VCaP (cell line): ENCODE results near the gene C2CD4B.

Experiments
- H3K27ac ChIP-seq: fragments of 450-650 bp; 2 replicates; pipeline ENCODE4 v1.5.1; 2017
- CTCF ChIP-seq: fragments of 450-650 bp; conservative IDR thresholded peaks from 2 replicates; pipeline ENCODE4 v1.5.1; 2017; ENCODE audit warnings: mild to moderate bottlenecking, moderate library complexity

The C2CD4B gene

DNA sequence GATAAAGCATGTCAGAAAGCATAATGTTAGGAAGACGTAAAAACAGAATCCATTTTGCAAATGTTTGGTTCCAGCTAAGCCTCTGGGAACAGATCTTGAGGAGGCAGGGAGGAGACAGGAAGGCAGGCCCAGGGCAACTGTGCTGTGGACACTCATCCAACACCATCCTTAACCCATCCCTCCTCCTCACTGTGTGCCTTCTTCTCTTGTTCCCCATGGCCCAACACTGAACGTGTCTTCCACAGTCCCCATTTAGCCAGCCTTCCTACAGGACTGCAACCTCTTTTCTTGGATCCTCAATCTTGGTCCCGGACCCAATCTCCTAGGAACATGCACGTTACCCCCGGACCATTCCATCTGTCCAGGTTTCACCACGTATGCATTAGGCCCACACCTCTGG lies 15.4 kb downstream of the C2CD4B start:
- TF ChIP-seq CTCF = no peak
- H3K27ac ChIP-seq = no peak overlapping the region

DNA sequence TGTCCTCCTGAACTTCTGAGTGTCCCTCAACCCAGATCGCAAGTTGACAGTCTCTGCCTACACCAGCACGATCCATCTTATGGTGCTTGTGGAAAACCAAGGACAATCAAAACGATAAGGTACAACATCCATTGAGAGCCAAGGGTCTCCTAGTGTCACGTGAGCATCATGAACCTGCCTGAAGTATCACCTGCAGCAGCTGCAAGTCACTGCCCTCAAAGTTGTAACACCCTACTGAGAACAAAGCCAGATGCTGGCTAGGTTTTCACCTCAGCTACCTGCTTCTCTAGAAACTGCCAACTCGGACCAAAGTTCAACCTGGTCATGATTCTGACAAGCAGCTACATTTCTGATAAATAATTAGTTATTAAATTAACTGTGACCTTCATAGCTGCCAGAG lies 17.5 kb downstream of the C2CD4B start:
- H3K27ac ChIP-seq = no peak overlapping the region
- no peak for TF ChIP-seq CTCF

DNA sequence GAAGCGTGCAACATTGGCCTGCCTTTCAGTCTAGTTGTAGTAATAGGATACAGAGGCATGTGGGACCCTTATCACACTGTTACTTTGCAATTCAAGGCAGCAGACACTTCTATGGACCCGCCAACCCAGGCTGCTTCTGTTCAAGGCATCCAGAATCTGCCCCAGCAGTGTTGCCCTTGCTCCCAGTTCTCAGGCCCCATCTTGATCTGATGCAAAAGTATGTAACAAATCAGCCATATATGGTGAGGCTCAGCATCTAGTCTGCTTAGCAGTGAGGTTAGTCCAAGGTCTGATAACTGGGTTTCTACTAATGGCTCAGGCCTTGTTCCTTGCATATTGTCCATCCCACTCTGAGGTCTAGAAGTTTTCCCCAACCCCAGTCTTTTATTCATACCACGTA lies 17.9 kb downstream of the C2CD4B start:
- TF ChIP-seq CTCF = no peak
- H3K27ac ChIP-seq = no peak overlapping the region

DNA sequence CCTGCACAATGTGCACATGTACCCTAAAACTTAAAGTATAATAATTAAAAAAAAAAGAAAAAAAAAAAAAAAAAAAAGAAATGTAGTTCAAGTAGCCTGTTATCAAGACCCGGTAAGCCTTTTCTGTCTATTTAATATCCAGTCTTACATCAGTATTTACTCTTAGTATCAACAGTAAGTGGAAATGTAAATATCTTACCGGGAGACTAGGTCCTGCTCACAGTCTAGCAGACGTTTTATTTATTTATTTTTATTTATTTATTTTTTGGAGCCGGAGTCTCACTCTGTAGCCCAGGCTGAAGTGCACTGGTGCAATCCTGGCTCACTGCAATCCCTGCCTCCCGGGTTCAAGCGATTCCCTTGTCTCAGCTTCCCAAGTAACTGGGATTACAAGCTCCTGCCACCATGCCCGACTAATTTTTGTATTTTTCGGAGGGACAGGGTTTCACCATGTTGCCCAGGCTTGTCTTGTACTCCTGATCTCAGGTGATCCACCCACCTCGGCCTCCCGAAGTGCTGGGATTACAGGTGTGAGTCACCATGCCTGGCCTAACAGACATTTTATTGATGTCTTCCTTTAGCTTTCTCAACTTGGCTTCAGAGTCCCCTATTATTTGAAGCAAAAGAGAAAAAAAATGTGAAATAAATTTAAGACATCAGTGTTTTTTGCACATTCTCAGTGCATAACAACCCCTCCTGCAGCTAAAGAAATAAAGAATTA lies 19.9 kb downstream of the C2CD4B start:
- no peak overlapping the region for H3K27ac ChIP-seq
- TF ChIP-seq CTCF = no peak

- H3K27ac ChIP-seq = peak overlapping the region; percentile 76
- peak; percentile 59 for TF ChIP-seq CTCF
Measured at GRCh38 chr15:62142736-62143135, 22.3 kb downstream of the C2CD4B start.

- peak overlapping the region; percentile 76 for H3K27ac ChIP-seq
- TF ChIP-seq CTCF = no peak
Measured at GRCh38 chr15:62141643-62142588, 23.2 kb downstream of the C2CD4B start.

DNA sequence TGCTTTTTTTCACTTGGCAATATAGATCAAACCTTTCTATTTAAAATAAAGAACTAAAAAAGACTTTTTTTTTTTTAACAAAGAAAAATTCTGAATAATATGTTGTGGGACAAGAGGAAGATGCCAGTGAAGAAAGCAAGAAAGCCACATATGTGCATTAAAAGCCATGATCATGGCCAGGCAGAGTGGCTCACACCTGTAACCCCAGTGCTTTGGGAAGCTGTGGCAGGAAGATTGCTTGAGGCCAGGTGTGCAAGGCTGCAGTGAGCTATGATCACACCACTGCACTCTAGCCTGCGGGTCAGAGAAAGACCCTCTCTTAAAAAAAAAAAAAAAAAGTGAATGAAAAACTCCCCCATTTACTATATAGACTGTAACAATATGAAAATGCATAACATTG lies 23.9 kb downstream of the C2CD4B start:
- H3K27ac ChIP-seq = peak overlapping the region; percentile 76

More for the DNA sequence above, 23.9 kb downstream of the C2CD4B start:
- TF ChIP-seq CTCF = no peak
